ENCODE results near the gene PLA2G4A.

GRCh38 chr1:186896211-186896610 lies 67.5 kb downstream of the PLA2G4A start:
- TF ChIP-seq CTCF (IDR thresholded peaks at IDR 0.05) (no peak), REST (IDR thresholded peaks at IDR 0.05; ENCODE audit: insufficient read depth in 1 of 2, low read depth in 2 of 2, low read length in 1 of 2) (no peak), SIN3A (IDR thresholded peaks at IDR 0.05; ENCODE audit: borderline replicate concordance, insufficient read depth, low read depth, low read length) (no peak)
